SU-DHL-6 (cell line): Measurements from ENCODE around the gene CENPB.

ENCODE experiments used
- H2AFZ ChIP-seq: fragments of 200-600 bp; sonication (generic); 2 replicates; pipeline ENCODE4 v1.6.1; 2014; ENCODE audit warnings: low read depth, mild to moderate bottlenecking, moderate library complexity, mixed read lengths, antibody characterized with exemption, low read length; ENCODE audit not compliant: severe bottlenecking
- H3F3A ChIP-seq: fragments of 200-600 bp; shearing (Covaris generic); 2 replicates; pipeline ENCODE4 v1.6.0; 2016; ENCODE audit warnings: antibody characterized with exemption, mild to moderate bottlenecking; ENCODE audit not compliant: insufficient read depth
- H3K27ac ChIP-seq: fragments of 200-600 bp; sonication (generic); 2 replicates; pipeline ENCODE4 v1.5.1; 2016; ENCODE audit warnings: low read depth, mild to moderate bottlenecking, low read length, moderate library complexity, mixed read lengths
- H3K27me3 ChIP-seq: fragments of 200-600 bp; sonication (generic), shearing (Covaris generic); 2 replicates; pipeline ENCODE4 v1.6.0; 2014; ENCODE audit warnings: mild to moderate bottlenecking, low read length
- H3K36me3 ChIP-seq: fragments of 200-600 bp; sonication (generic); 2 replicates; pipeline ENCODE4 v1.6.1; 2014; ENCODE audit warnings: mild to moderate bottlenecking, low read length, mixed read lengths
- H3K4me2 ChIP-seq: fragments of 300-600, 200-600 bp; shearing (Covaris generic), sonication (generic); 2 replicates; pipeline ENCODE4 v1.6.0; 2014; ENCODE audit warnings: low read length, low read depth, mild to moderate bottlenecking; ENCODE audit not compliant: poor library complexity, severe bottlenecking
- H3K4me3 ChIP-seq: fragments of 200-600 bp; sonication (generic); 2 replicates; pipeline ENCODE4 v1.5.1; 2014; ENCODE audit warnings: antibody characterized with exemption, low read length, mild to moderate bottlenecking, mixed read lengths; ENCODE audit not compliant: insufficient read depth, poor library complexity, severe bottlenecking
- H3K79me2 ChIP-seq: fragments of 200-600 bp; sonication (generic); 2 replicates; pipeline ENCODE4 v1.6.1; 2014; ENCODE audit warnings: mild to moderate bottlenecking, low read length, moderate library complexity; ENCODE audit not compliant: insufficient read depth
- H3K9ac ChIP-seq: fragments of 200-600 bp; sonication (generic); 2 replicates; pipeline ENCODE4 v1.7.0; 2014; ENCODE audit warnings: mild to moderate bottlenecking, low read length
- H3K9me2 ChIP-seq: fragments of 200-600 bp; sonication (generic); replicated peaks from 2 replicates; pipeline ENCODE4 v1.6.1; 2014; ENCODE audit warnings: low read length; ENCODE audit not compliant: insufficient read depth
- H3K9me3 ChIP-seq: fragments of 200-600 bp; sonication (generic); 2 replicates; pipeline ENCODE4 v1.6.1; 2014; ENCODE audit warnings: low read length, mixed read lengths; ENCODE audit not compliant: insufficient read depth
- H4K20me1 ChIP-seq: fragments of 200-600 bp; sonication (generic); 2 replicates; pipeline ENCODE4 v1.6.1; 2014; ENCODE audit warnings: low read depth, mild to moderate bottlenecking, antibody characterized with exemption, low read length, moderate library complexity, mixed read lengths
- CTCF ChIP-seq: fragments of 200-600 bp; sonication (generic); IDR thresholded peaks from one replicate; pipeline ENCODE4 v1.5.1; 2017; ENCODE audit warnings: antibody characterized with exemption, mild to moderate bottlenecking, low read length, moderate library complexity; ENCODE audit not compliant: insufficient read depth, poor library complexity, severe bottlenecking
- EZH2phosphoT487 ChIP-seq: fragments of 200-600 bp; sonication (generic), shearing (Covaris generic); conservative IDR thresholded peaks from 2 replicates; pipeline ENCODE4 v1.6.1; 2018; ENCODE audit warnings: mild to moderate bottlenecking, antibody characterized with exemption, low read length, moderate library complexity, mixed read lengths

CENPB gene

DNA sequence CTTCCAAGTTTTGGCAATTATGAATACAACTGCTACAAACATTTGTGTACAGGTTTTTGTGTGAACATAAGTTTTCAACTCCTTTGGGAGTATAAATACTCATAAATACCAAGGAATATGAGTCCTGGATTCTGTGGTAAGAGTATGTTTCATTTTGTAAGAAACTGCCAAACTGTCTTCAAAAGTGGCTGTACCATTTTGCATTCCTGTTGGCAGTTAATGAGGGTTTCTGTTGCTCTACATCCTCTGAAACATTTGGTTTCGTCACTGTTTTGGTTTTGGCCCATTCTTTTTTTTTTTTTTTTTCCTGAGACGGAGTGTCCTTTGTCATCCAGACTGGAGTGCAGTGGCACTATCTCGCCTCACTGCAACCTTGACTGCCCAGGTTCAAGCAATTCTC lies 42.3 kb upstream of the CENPB start:
- H3K27ac ChIP-seq, result no peak overlapping the region
- H4K20me1 ChIP-seq, result no peaks in the 10 kb centered on the region
- no peak overlapping the region for H3K4me2 ChIP-seq
- H3K79me2 ChIP-seq, result no peaks in the 10 kb centered on the region
- H3K27me3 ChIP-seq, result no peaks in the 10 kb centered on the region
- TF ChIP-seq EZH2phosphoT487 (no peak), CTCF (no peak)
- H3K4me3 ChIP-seq, result no peak overlapping the region
- no peak overlapping the region for H2AFZ ChIP-seq
- H3K36me3 ChIP-seq, result no peaks in the 10 kb centered on the region
- H3K9ac ChIP-seq, result no peak overlapping the region
- H3F3A ChIP-seq, result no peaks in the 10 kb centered on the region
- H3K9me2 ChIP-seq, result no peaks in the 10 kb centered on the region
- H3K9me3 ChIP-seq, result no peaks in the 10 kb centered on the region

DNA sequence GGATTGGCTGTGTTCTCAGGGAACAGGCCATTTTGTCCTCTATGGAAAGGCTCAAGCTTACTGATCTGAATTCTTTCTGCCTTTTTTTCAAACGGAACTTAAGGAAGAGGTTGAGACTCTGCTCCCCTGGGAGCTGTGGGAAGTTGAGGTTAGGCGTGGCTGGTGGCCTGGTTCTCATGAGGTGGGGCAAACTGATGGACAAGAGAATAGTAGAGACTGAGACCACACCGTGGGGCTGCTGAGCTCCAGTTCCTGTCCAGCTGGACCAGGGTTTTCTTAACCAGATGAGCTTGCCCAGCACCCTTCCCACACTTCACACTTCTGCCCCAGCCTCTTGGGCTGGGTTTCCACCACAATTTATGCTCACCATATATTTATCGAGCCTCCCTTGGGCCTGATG lies 39.9 kb upstream of the CENPB start:
- Histone ChIP-seq H3F3A (no peaks in the 10 kb centered on the region), H3K4me3 (no peak overlapping the region), H3K27me3 (no peaks in the 10 kb centered on the region), H4K20me1 (no peaks in the 10 kb centered on the region), H3K9me2 (no peaks in the 10 kb centered on the region), H3K79me2 (peaks cover 3% of the 10 kb centered on the region; the same call in 1 of the 2 replicates), H3K4me2 (no peak overlapping the region), H3K27ac (no peak overlapping the region), H3K36me3 (no peaks in the 10 kb centered on the region), H3K9ac (no peak overlapping the region), H2AFZ (no peak overlapping the region), H3K9me3 (no peaks in the 10 kb centered on the region)
- TF ChIP-seq CTCF, result no peak
- no peak for TF ChIP-seq EZH2phosphoT487

- no peak overlapping the region for H3K4me3 ChIP-seq
- no peak overlapping the region for H2AFZ ChIP-seq
- H3K9ac ChIP-seq, result no peak overlapping the region
- H3K4me2 ChIP-seq, result no peak overlapping the region
- H4K20me1 ChIP-seq, result no peaks in the 10 kb centered on the region
- TF ChIP-seq CTCF, result no peak
- H3K36me3 ChIP-seq, result no peaks in the 10 kb centered on the region
- H3F3A ChIP-seq, result no peaks in the 10 kb centered on the region
- H3K9me2 ChIP-seq, result no peaks in the 10 kb centered on the region
- no peak overlapping the region for H3K27ac ChIP-seq
- H3K9me3 ChIP-seq, result no peaks in the 10 kb centered on the region
- peaks cover 8% of the 10 kb centered on the region; the same call in 1 of the 2 replicates for H3K79me2 ChIP-seq
- no peaks in the 10 kb centered on the region for H3K27me3 ChIP-seq
These were observed 39.0 kb upstream of the CENPB start for GRCh38 chr20:3825526-3825925.

GRCh38 chr20:3823881-3824280 lies 37.3 kb upstream of the CENPB start:
- H3K9ac ChIP-seq, result no peak overlapping the region
- H3K27ac ChIP-seq, result no peak overlapping the region
- H3K4me2 ChIP-seq, result no peak overlapping the region
- peaks cover 8% of the 10 kb centered on the region; the same call in 1 of the 2 replicates for H3K79me2 ChIP-seq
- H3K4me3 ChIP-seq, result no peak overlapping the region
- no peak overlapping the region for H2AFZ ChIP-seq
- TF ChIP-seq EZH2phosphoT487 (no peak), CTCF (no peak)
- H3K36me3 ChIP-seq, result no peaks in the 10 kb centered on the region
- no peaks in the 10 kb centered on the region for H4K20me1 ChIP-seq
- no peaks in the 10 kb centered on the region for H3K27me3 ChIP-seq
- H3K9me2 ChIP-seq, result no peaks in the 10 kb centered on the region
- H3F3A ChIP-seq, result peaks cover 3% of the 10 kb centered on the region; the same call in 1 of the 2 replicates
- no peaks in the 10 kb centered on the region for H3K9me3 ChIP-seq
